Lung (tissue), 12 donors: ENCODE measurements around the gene EIF2S2. TPM values are rescaled to one million over a fixed set of nuclear protein-coding genes. Genes with fewer than 3 reads are reported as not detected.

Source experiments
- ATAC-seq: fragments of 200-7000 bp; cut with Tn5 transposase; one replicate; pipeline ENCODE4 v1.9.1; 2020; ENCODE audit warnings: moderate number of reproducible peaks; ENCODE audit not compliant: insufficient read depth, low FRiP score
- DNase-seq, 3 donors: peaks; one replicate each; pipeline ENCODE4 v3.0.0-alpha.2; 2013 to 2017
- H3K27ac ChIP-seq, 2 donors: one replicate each; pipeline ENCODE4 v1.5.1; 2013; ENCODE audit warnings: mild to moderate bottlenecking in 2 of 2, moderate library complexity in 2 of 2, control low read depth in 1 of 2, inconsistent platforms in 1 of 2, low read depth in 1 of 2, low read length in 1 of 2
- H3K27me3 ChIP-seq, 3 donors: one replicate each; pipeline ENCODE4 v1.5.1; 2013; ENCODE audit warnings: low read length in 2 of 3; ENCODE audit not compliant: control insufficient read depth in 3 of 3, insufficient read depth in 3 of 3
- H3K36me3 ChIP-seq, 4 donors: one replicate each; pipeline ENCODE4 v1.5.1; 2013; ENCODE audit warnings: low read length in 4 of 4, mild to moderate bottlenecking in 1 of 4, moderate library complexity in 1 of 4; ENCODE audit not compliant: control insufficient read depth in 4 of 4, insufficient read depth in 4 of 4
- H3K4me1 ChIP-seq, 5 donors: one replicate each; pipeline ENCODE4 v1.5.1; 2013; ENCODE audit warnings: low read length in 5 of 5, mild to moderate bottlenecking in 2 of 5, moderate library complexity in 1 of 5; ENCODE audit not compliant: control insufficient read depth in 5 of 5, insufficient read depth in 5 of 5
- H3K4me3 ChIP-seq: one replicate; pipeline ENCODE4 v1.5.1; 2013; ENCODE audit warnings: mild to moderate bottlenecking, control low read depth, moderate library complexity
- H3K9ac ChIP-seq, 2 donors: one replicate each; pipeline ENCODE4 v1.5.1; 2013; ENCODE audit warnings: low read length in 2 of 2, control low read depth in 1 of 2; ENCODE audit not compliant: insufficient read depth in 1 of 2
- H3K9me3 ChIP-seq, 4 donors: one replicate each; pipeline ENCODE4 v1.5.1; 2013; ENCODE audit warnings: low read length in 3 of 4, mild to moderate bottlenecking in 1 of 4, moderate library complexity in 1 of 4; ENCODE audit not compliant: control insufficient read depth in 4 of 4, insufficient read depth in 3 of 4
- WGBS, 2 donors: extraction: QIAGEN DNeasy Blood & Tissue Kit; methylation state at CpG; one replicate each; pipeline ENCODE4 v1.1.7; 2013; 5-methylcytosine and 5-hydroxymethylcytosine counted together
- polyA plus RNA-seq, 2 donors: library from polyadenylated mRNA; stranded (reverse); fragments of 200-250 nt; gene quantifications; one replicate each; pipeline ENCODE4 v1.2.1, GENCODE V29; 2013
- total RNA-seq, 2 donors: library from RNA; depleted of rRNA in 1 of 2; stranded (reverse); fragments of >200 nt in 1 of 2; gene quantifications; one replicate each; pipeline ENCODE4 v1.2.1, GENCODE V29; 2014 to 2021
- TF ChIP-seq, protein P1 (sequence below): IDR thresholded peaks from 2 replicates; pipeline ENCODE4 v1.5.1; 2012; ENCODE audit warnings: mild to moderate bottlenecking; ENCODE audit errors: control extremely low read depth, extremely low read depth
- donor health status: control.
- donor health status: control.
- donor health status: Bipolar disorder and iron deficiency.
- donor health status: healthy.
- donor health status: DM: yes; HTN: yes; CAD: no.

Gene EIF2S2
- total and polyA plus RNA-seq, 4 donors = 37.5 to 69.7 (median 52.1) TPM

DNA sequence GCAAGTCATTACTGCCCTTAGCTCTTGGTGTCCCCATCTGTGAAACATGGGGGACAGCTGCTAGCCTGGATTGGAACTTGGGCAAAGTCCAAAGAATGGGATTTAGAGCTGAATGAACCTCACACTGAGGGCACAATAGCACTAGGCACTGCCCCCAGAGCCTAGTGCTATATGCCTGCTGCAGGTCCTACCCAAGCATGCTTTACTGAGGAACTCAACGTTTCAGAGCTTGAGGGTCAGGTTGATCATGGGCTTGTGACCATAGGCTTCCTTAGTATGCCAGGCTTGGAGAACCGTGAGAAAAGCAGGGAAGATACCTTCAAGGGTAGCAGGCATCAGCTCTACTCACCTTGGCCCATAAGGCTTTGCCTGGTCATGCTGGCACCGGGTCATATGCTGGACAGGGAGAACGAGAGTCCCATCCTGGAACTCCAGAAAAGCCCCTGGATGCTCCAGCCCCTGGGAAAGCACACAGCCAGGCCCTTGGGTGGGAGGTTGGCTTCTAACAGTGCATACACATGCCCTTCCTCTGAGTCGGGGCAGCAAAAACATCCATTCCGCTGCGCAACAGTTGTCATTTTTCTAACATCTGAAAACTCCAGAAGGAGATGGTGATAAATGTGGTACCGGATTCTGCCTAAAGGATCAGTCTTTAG is 29.7 kb downstream of the EIF2S2 start:
- TF ChIP-seq, protein P1, sequence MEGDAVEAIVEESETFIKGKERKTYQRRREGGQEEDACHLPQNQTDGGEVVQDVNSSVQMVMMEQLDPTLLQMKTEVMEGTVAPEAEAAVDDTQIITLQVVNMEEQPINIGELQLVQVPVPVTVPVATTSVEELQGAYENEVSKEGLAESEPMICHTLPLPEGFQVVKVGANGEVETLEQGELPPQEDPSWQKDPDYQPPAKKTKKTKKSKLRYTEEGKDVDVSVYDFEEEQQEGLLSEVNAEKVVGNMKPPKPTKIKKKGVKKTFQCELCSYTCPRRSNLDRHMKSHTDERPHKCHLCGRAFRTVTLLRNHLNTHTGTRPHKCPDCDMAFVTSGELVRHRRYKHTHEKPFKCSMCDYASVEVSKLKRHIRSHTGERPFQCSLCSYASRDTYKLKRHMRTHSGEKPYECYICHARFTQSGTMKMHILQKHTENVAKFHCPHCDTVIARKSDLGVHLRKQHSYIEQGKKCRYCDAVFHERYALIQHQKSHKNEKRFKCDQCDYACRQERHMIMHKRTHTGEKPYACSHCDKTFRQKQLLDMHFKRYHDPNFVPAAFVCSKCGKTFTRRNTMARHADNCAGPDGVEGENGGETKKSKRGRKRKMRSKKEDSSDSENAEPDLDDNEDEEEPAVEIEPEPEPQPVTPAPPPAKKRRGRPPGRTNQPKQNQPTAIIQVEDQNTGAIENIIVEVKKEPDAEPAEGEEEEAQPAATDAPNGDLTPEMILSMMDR = no peak
- DNase-seq = no peak
- H3K36me3 ChIP-seq = peaks cover 13 to 57% (median 35%) of the 10 kb centered on the region in 4 donors
- H3K4me1 ChIP-seq = peaks cover 0 to 12% (median 0%) of the 10 kb centered on the region in 5 donors
- H3K9ac ChIP-seq = no peak overlapping the region
- H3K4me3 ChIP-seq = no peak overlapping the region
- 91 to 95% methylated on average over 8 of the region's 8 CpGs for WGBS, 2 donors
- peaks cover 0 to 2% (median 0%) of the 10 kb centered on the region in 4 donors for H3K9me3 ChIP-seq
- H3K27ac ChIP-seq = peak overlapping the region; percentile 29 to 70
- ATAC-seq = no peak
- H3K27me3 ChIP-seq = no peaks in the 10 kb centered on the region

DNA sequence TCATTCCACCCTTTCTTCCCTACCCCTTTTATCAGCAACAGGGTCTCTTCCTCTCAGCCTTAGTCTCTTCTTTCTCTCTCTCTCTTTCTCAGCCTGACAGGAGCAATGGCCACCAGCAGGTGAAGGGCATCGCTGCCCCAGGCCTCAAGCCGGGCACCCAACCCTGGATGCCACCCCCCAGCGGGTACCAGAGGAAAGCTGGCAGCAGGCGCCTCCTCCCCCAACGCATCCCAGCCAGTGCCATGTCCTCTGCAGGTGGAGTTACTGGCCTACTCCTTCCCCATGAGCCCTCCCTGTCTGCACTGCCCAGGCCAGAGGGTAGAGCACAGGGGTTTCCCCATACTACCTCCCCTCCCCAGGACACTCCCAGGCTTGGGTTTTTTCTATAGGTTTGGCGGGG is 32.2 kb downstream of the EIF2S2 start:
- Histone ChIP-seq H3K4me1 (peaks cover 0 to 10% (median 0%) of the 10 kb centered on the region in 5 donors), H3K27ac (no peak overlapping the region), H3K36me3 (peaks cover 10 to 67% (median 48%) of the 10 kb centered on the region in 4 donors), H3K9me3 (peaks cover 0 to 2% (median 0%) of the 10 kb centered on the region in 4 donors), H3K27me3 (no peaks in the 10 kb centered on the region), H3K4me3 (no peak overlapping the region), H3K9ac (no peak overlapping the region)
- ATAC-seq (no peak), DNase-seq (no peak)
- TF ChIP-seq, protein P1 = no peak
- WGBS, 2 donors = 96 to 98% methylated on average over 6 of the region's 6 CpGs

DNA sequence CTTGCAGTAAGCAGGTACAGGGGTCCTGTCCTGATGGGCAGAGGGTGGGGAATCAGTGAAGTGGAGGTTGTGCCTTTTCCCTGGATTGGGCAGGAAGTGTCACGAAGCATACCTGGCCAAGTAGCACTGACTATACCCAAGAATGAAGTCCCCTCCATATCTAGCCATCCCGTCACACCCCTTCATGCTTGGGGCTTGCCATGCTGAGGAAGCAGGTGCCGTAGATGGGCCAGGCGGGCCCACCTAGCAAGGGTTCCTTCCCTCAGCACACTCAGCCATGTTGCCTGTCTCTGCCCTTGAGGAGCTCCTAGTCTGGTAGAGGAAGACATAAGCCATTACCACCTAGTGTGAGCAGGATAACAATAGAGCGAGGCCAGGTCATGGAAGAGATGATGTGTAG is 33.5 kb downstream of the EIF2S2 start:
- Histone ChIP-seq H3K36me3 (peaks cover 8 to 76% (median 46%) of the 10 kb centered on the region in 4 donors), H3K9me3 (peaks cover 0 to 2% (median 0%) of the 10 kb centered on the region in 4 donors), H3K4me3 (no peak overlapping the region), H3K9ac (no peak overlapping the region), H3K27me3 (no peaks in the 10 kb centered on the region), H3K4me1 (peaks cover 0 to 9% (median 0%) of the 10 kb centered on the region in 5 donors), H3K27ac (no peak overlapping the region)
- 96 to 97% methylated on average over 5 of the region's 5 CpGs for WGBS, 2 donors
- no peak for ATAC-seq
- TF ChIP-seq, protein P1 = no peak
- DNase-seq = no peak
